ENCODE measurements around the gene APBA3.

DNA sequence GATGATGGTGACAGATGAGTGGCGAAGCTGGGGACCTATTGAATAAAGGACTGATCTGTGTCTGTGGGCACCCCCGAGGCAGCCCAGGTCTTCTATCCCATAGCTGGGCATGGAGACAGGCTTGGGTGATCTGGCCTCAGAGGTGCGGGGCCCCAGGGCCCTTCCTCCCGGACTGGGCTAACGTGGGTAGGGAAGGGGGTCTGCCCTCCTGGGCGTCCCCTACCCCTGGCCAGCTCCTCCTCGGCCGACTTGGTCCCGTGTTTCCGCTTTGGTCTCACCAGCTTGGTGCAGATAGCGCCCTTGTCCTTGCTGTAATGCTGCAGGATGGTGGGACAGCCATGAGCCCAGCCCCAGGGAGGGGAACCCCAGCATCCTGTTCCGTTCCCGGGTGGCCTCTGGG, 21.4 kb upstream of the APBA3 start:
- TF ChIP-seq YY1 (IDR thresholded peaks at IDR 0.05; ENCODE audit: insufficient read depth, insufficient read length): no peak
- no peak for TF ChIP-seq ZNF274 (IDR thresholded peaks at IDR 0.05; ENCODE audit: low read depth, low read length)

Data from NT2/D1 (cell line).